IPS DF 19.7 (cell line): ENCODE data around the gene PLVAP.

Experiments used
- DNase-seq: peaks from one replicate; pipeline ENCODE4 v3.0.0-alpha.2; 2013; ENCODE audit warnings: low read depth, low spot score

Gene PLVAP

GRCh38 chr19:17323300-17323963 is 53.7 kb downstream of the PLVAP start:
- no peak for DNase-seq

DNA sequence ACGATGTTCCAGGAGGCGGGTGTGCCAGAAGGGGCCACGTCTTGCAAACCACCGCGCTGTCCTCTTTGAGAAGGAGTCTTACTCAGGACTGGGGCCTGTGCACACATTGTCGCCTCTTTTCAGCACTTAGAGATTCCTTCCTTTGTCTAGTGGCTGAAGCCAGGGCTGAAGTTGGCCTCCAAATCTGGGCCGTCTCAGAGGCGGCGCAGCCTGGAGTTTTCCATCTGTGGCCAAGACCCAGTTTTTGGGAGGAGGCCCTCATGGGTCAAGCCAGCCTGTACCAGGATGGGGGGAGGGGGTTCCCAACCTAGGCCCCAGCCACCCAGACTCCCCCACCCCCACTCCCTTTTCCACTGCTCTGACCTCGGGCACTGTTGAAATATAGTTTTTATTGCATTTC is 54.3 kb downstream of the PLVAP start:
- DNase-seq: no peak

GRCh38 chr19:17321655-17322489 is 55.3 kb downstream of the PLVAP start:
- no peak for DNase-seq

GRCh38 chr19:17320435-17320834 is 56.7 kb downstream of the PLVAP start:
- no peak for DNase-seq

DNA sequence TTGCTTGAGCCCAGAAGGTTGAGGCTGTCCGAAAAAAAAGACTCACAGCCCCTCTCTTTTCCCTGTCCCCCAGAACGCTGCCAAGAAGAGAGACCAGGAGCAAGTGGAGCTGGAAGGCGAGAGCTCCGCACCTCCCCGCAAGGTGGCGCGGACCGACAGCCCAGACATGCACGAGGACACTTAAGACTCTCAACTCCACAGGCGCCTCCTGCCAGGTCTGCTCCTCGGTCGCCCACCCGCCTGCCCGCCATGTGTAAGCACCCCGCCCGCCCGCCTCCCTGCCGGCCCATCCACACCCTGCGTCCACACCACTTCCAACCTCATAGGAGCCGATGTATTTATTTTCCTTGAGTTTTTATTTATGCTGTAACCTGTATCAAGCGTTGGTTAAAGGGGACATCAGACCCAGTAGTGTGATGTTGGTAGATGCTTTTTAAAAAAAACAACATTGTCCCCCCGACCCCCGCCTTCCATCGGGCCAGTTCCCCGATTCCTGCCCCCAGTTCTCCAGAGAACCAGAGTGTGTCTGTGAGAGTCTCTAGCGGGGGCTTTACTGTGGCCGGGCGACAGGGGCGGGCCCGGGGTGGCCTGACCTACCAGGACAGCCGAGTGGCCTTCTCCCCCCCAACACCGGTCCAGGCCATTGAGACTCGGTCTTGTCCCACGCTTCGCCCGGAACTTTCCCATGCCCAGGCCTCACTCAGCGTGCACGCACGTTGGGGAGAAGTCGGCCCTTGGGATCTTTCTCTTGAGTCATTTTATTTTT is 57.5 kb downstream of the PLVAP start:
- DNase-seq: no peak

GRCh38 chr19:17318966-17319365 is 58.2 kb downstream of the PLVAP start:
- no peak for DNase-seq

- no peak for DNase-seq
These were observed 63.0 kb downstream of the PLVAP start for GRCh38 chr19:17314007-17314593.

- DNase-seq: no peak
These were observed 64.7 kb downstream of the PLVAP start for GRCh38 chr19:17312189-17313113.

DNA sequence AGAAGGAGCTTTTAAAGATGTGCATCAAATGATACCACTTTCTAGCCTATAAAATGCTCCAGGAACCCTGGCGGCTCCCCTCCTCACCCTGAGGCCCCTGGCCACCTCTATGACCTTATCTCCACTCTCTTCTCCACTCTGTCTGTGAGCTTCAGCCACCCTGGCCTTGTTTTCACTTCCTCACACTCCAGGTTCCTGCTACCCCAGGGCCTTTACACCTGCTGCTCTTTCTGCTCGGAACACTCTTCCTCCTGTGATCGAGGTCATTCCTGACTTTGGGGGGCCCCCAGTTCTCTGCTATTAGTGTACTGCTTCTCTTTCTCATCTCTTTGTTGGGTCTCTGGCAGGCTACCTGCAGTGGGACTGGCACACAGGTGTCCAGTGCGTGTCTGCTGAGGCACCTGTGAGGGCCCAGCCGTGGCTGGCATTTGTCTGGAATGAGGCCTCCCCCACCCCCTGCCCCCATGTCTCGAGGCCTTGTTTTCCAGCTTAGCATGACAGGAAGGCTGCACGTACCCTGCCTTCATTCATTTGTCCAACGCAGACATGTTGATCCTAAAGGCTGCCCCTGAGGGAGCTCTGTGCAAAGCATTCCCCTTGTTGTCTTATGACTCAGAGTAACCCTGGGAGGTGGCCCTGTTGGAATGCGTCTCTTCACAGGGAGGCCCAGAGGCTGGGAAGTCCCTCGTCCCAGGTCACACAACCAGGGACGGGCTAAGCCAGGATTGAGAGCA is 65.5 kb downstream of the PLVAP start:
- no peak for DNase-seq

DNA sequence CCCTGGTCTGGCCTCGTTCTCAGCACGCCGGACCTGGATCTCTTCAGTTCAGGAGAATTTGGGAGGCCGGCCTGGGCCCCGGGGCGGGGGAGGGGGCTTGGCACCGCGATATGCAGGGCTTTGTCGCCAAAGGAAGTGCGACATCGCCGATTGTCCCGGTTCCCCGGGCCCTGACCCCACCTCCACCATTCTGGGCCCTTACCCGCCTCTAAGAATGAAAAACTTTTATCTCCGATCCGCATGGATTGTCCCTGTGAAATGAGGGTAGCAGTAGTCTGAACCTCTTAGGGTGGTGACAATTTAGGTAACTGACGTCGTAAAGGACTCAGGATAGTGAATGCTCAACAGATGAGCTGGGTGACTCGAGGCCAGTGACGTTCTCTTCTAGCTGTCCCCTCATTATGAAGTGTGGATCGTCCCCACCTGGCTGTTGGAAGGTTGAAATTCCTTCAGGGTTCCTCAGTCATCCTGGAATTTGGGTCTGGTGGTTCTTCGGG is 67.1 kb downstream of the PLVAP start:
- no peak for DNase-seq

GRCh38 chr19:17309198-17309964 is 67.8 kb downstream of the PLVAP start, which contains the start of gene DDA1:
DDA1 (plus strand) TSS chr19:17309563; CDS start chr19:17309655, 92 bp downstream.
- DNase-seq: peak; percentile 100

GRCh38 chr19:17307876-17308377 is 69.2 kb downstream of the PLVAP start:
- no peak for DNase-seq

- DNase-seq: no peak
These were observed 70.8 kb downstream of the PLVAP start for GRCh38 chr19:17306285-17306714.

DNA sequence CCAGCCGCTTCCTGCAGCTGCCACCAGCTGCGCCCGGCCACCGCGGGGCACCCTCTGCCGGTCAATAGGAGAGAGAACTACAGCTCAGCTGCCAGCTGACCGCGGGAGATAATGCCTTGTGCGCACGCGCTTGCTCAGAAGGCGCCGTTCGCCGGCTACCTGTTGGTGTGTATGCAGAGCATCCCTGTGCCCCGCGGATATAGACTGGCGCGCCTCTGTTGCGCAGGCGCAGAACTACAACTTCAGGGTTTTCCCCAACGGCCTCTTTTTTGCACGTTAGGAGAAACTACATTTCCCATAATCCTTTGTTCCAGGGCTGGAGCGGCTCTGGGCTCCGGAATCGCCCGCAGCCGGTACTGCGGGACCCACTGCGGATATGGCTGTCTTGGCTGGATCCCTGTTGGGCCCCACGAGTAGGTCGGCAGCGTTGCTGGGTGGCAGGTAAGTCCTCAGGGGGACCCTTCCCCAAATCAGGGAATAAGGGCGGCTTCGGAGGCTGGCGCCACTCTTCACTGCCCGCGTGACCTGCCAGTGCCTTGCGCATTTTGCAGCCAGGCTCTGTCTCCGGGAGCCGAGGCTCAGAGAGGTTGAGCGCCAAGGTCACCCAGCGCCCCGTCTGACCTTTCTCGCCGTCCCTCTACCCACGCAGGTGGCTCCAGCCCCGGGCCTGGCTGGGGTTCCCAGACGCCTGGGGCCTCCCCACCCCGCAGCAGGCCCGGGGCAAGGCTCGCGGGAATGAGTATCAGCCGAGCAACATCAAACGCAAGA is 71.4 kb downstream of the PLVAP start, which contains the start of gene MRPL34:
TSS of gene MRPL34 (plus strand) at position 356 of the 768 bp plus-strand sequence. CDS start at position 377, 21 bp downstream.
- DNase-seq: peak; percentile 98

- no peak for DNase-seq
These were observed 72.0 kb downstream of the PLVAP start for GRCh38 chr19:17305216-17305516.

DNA sequence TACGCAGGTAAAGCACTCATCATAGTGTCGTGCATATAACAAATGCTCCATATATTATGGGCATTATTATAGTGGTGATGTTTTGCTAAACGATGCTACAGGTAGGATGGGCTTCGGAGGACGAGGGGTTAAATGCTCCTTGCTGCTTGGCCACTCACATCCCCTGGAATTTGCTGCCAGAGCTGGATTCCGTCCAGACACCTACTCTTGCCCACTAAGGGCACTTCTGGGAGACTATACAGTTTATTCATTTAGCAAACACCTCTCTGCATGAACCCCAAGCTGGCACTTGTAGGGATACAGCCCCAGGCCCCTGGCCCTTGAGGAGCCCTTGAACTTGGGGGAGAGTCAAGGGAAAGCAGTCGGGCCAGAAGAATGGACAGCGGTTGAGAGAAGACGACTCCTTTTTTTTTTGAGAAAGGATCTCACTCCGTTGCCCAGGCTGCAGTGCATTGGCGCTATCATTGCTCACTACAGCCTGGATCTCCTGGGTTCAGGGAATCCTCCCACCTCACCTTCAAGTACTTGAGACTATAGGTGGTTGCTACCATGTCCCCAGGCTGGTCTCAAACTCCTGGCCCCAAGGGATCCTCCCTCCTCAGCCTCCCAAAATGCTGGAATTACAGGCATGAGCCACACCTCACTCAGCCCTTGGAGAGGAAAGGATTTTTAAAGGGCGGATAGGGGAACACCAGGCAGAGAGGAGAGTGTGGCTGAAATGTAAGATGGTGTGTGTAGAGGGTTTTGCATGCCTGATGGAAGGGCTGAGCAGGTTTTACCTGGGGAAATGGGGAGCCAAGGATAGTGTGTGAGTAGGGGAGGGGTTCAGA is 72.5 kb downstream of the PLVAP start:
- no peak for DNase-seq

GRCh38 chr19:17303940-17304267 is 73.2 kb downstream of the PLVAP start:
- DNase-seq: no peak
